NCI-H2081 treated with DMSO at 0.1 percent for 48 hours (cell line): ENCODE data around the gene FARS2.

Experiments
- DNase-seq: peaks from one replicate; lab custom pipeline; 2025; lab: John Stamatoyannopoulos, UW

Gene FARS2

DNA sequence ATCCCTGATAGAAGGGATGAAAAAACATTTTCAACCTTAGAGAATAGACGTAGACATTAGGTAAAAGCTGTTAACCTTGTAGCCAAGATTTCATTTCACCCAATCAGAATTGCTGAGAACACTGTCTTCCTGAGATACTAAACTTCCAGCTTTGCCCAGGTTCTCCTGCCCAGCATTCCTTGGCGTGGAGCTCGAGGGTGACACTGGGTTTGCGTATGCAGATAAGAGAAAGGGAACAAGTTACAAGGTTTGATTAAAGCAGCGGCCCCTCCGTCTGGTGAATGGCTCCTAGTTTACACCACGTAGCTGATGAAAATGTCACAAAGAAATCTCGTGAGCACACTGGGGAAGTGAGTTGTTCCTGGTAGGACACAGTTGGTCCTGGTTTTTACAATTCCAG is 247.8 kb downstream of the FARS2 start:
- DNase-seq = no peak

DNA sequence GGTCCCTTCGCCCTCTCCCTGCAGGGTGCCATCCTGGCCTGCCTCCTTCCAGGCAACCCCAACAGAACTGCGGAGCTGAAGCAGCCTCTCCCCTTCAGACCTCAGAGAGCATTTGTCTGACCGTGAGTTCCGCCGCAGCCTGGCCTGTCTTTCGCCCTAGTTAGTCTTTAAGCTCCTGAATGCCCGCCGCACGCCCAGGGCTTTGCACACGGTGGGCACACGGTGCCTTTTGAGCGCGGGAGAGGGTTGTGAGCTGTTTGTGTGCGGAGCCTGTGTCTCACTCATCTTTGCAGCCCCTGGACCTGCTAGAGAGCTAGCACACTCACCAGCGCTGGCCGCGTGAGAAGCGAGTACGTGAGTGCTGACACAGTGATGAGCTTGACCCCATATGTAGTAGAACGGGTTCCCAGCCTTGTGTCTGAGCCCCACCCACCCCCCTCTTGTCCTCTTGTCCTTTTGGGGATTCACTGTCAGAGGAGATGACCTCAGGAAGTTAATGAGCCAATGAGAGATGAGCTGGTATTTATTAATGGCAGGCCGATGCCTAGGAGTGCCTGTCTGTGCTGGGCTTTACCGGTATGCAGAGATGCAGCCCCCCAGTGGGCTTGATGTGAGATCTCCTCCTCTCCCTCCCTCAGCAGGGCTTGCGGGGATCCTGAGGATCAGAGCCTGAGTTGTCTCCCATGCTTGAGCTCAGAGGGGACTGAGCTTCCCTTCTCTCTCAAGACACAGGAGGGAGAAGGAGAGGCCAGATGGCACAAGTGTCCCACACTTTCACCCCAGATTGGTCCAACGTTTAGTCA is 249.2 kb downstream of the FARS2 start:
- DNase-seq = no peak

DNA sequence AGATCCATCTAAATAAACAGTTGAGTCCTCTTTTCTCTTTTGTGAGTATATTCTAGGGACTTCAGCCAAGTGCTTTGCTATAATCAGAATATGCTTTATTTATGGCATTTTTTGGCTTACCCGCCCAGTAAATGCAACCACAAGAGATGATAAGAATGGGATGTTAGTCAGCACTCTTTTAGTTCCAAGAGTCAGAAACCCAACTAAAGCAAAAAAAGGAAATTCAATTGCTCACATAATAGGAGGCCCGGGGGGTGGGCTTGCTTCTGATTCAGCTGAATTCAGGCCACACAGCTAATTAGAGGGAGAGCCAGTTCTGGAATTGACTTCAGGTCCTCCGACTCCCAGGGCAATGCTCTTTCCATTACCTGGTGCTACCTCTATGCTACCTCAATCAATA is 250.6 kb downstream of the FARS2 start:
- no peak for DNase-seq

DNA sequence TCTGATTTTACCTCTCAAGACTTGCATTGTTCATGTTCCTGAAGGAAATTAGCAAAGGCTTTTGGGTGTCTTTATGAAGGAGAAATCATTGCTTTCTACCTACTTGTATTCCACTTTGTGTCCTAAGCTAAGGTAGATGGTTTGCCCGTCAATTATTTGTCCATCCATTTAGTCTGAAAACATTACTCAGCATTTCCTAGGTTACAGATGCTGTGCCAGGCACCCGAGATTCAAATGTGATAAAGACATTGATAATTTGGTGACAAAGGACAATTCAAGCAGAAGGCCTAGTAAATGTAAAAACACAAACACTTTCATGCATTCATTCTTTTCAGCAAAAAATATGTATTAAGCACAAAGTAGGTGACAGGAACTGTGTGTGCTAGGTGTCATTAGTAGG is 251.1 kb downstream of the FARS2 start:
- DNase-seq = no peak

DNA sequence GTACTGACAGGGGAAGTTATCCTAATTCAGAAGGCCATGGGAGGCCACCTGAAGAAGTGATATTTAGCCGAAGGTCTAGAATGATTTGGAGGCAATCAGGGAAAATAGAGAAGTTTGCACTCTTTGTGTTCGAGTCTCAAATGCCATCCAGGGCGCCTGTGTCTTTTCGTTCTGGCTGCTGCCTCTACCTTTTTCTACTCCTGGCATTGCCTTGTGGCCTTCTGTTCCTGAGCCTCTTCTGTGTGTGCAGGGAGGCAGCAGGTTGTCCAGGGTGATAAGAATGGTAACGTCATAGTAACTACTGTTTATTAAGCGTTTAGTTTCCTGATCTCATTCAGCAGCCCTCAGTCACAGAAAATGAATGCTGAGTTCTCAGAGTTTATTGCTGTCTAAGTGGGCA is 252.1 kb downstream of the FARS2 start:
- DNase-seq = no peak

DNA sequence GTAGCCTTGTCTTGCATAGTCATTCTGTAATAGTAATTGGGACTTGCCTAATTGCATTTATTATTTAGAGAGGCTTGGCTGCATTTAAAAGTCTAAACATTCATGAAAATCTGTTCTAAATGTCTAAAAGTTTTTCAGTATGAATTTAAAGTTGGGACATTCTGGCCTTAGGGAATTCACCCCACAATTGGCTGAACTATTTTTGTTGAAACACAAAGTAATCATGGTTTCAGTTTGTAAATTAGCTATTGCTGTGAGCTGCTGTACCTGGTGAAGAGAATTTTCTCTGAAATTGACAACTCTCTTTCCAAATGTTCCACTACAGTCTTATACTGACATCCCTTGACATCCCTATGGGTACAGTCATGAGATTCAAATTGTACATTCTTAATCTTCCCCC is 253.0 kb downstream of the FARS2 start:
- no peak for DNase-seq

DNA sequence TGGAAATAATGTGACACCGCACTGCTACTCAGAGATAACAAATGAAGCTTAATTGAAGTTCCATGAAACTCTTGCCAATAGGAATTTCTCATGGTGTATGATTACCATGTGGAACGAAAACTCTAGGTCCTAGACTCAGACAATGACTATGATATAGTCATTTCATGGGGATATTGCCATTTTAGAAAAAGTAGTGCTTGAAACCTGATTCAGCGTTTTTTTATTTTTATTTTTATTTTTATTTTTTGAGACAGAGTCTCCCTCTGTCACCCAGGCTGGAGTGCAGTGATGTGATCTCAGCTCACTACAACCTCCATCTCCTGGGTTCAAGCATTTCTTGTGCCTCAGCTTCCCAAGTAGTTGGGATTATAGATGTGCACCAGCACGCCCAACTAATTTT is 253.9 kb downstream of the FARS2 start:
- DNase-seq = no peak

DNA sequence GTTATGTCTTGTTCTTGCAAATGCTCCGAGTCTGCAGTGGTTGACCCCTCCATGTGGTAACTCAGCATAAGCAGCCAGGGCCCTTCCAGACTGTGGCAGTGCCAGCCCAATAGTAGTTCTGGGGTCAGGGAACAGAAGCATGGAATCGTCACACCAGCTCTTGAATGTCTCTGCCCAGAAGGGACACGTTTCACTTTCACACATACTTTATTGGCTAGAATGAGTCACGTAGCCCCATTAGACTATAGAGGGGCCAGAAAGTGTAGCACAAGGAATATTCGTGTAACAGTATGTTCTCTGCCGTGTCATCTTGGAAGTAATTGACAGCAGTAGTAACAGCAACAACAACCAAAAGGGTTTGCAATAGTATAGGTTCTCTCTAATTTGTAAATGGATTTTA is 254.7 kb downstream of the FARS2 start:
- DNase-seq = no peak

DNA sequence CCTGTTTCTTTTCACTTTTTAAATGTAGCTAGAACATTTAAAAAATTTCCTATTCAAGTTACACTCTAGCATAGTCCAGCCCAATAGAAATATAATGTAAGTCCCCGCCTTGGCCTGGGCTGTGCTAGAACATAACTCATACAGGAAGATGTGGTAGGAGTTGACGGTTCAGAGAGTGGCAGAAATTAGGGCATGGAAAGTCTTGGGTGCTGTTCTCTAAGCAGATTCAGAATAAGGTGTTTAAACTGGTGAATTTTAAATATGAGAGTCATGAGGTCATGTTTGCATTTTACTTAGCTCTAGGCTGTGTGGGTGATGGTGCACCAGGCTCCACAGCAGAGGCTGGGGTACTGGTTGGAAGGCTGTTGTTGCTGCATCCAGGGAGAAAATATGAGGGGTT is 256.5 kb downstream of the FARS2 start:
- DNase-seq = no peak

DNA sequence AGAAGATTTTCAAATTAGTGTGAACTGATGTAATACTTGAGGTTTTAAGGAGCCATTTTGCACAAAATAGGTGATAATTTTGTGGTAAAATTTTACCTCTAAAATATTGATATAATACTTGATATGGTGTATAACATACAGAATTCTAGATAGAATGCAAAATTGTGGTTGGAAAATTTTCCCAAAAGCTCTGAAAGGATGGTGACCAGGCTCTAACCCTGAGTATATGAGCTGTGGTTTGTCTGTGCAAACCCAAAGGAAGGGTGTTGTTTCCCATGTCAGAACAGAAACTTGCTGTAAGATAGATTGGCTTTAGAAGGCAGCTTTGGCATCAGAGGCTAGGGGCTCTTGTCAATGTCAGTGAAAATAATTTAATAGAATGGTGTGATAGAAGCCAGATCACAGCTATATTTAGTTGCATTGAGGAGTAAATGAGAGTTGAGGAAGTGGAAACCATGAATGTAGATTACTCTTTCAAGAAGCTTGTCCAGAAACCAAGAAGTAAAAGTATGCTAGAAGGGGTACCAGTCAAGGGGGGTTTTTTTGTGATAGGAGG is 257.7 kb downstream of the FARS2 start:
- DNase-seq = no peak

DNA sequence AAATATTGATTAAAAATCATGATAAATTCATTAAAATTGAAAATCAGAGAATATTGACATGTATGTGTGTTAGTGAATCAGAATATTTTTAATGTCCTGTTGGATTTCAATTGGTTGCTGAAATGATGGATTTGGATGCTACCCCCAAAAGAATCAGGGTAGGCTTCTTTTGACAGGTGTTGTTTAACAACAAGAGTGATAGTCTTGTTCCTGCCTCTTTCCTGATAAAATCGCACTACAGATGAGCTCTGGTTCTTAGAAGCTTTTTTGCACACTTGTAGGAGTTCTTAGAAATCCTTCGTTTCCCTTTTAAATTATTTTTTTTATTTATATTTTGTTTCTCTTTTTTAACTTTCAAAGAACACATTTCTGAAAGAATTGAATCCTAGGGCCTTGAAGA is 259.5 kb downstream of the FARS2 start:
- no peak for DNase-seq

DNA sequence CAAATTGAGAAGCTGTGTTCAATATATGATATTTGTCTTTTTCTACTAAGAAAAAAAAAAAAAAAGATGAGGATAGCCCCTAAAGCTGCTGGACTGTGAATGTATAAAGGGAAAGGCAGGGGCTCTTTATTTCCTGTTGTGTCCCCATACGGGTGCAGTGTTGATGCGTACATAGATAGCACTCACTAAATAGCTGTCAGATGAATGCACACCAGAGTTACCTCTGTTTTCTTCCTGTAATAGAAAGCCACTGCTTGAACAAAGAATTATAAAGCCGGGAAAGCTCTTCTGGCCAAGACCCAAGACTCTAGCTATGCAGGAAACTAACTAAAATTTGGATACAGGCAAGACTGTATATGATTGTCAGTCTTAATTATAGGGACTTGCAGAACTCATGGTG is 260.0 kb downstream of the FARS2 start:
- DNase-seq = no peak

DNA sequence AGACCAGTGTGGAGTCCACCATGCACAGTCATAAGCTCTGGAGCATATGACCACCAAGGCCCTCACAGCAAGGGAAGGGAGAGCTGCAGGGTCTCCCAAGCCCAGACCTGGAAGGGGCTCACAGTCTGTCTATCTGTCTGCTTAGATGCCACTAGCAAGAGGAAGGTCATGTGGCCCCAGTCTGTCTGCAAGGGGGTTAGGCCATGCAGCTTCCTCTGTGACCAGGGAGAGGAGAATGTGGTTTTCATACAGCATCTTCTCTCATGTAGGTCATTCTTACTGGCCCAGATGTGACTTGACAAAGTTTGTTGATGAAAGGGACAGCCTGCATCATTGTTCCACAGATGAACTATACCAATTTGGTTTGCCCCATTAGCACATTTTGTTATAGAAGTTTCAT is 260.8 kb downstream of the FARS2 start:
- no peak for DNase-seq

DNA sequence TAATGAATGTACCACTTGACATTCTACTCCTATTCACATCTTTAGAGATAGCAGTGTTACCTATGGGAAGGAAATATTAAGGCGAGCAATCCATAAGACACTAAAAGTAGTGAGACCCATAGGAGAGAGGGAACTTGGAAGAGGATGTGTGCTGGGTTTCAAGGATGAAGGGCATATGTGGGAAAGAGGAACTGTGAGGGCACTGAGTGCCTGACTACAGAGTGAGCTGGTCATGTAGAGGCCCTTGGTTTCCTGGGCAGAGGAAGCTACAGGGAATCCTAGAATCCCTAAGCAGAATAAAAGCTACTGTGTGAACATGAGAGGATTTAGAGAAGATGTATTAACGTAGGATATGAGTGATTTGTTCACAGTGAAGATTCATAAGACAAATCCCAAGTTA is 262.8 kb downstream of the FARS2 start:
- no peak for DNase-seq

DNA sequence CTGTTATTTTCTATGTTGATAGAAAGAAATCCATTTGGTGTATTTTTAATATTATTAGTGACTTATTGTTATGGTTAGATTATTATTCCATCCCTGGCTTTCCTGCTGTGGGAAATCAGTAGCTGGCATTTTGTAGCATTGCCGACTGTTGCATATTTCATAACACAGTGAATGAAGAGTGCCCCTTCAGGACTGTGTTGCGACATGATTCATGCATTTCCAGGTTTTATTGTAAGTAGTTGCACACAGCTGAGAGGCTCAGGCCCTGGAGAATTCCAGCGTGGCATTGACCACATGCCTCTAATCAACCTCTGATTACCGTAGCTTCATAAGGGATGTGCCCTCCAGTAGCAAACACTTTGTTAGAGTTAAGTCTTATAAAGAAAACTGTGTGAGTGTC is 263.9 kb downstream of the FARS2 start:
- no peak for DNase-seq

DNA sequence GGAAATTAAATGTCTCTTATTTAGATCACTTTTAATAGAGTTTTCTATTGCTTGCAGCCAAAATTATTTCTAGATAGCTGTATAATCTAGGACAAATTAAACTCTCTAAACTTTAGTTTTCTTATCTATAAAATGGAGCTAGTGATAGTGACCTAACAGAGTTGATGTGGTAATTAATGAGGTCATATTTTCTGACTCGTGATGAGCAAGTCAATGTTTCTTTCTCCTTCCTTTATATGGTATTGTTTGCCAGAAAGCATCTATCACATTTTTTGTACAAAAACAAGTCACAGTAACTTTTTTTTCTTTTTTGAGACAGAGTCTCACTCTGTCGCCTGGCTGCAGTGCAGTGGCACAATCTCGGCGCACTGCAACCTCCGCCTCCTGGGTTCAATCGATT is 267.7 kb downstream of the FARS2 start:
- DNase-seq = no peak

DNA sequence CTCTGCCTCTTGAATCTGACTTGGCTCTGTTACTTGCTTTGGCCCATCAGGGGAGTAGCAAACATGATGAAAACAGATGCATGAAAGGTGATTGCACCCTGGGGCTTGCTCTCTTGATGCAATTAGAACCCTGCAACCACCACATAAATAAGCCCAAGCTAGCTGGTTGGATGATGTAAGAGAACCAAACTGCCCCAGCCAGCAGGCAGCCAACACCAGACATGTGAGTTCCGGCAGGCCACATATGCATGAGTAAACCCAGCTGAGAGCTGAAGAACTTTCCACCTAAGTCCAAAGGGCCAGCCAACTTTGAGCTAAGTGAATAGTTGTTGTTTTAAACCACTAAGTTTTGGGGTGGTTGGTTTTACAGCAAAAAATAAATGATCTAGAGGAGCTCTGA is 268.4 kb downstream of the FARS2 start:
- DNase-seq = no peak

DNA sequence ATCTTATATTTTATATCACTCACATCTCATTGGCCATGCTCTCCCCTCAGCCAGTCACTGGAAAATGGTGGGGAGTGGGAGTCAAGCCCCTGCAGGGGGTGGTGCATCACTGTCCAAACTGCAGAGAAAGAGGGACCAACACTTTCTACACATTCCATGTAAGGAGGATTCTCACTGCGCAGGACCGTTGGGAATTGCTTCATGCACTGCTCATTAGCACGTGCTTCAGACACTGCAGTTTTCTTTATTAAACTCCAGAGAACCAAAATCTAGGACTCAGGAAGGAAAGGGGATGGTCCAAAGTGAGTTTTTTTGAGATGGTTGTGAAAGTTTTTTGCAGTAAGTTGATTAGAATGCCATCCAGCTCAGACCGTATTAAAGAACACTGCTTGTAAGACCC is 269.8 kb downstream of the FARS2 start:
- DNase-seq = no peak

DNA sequence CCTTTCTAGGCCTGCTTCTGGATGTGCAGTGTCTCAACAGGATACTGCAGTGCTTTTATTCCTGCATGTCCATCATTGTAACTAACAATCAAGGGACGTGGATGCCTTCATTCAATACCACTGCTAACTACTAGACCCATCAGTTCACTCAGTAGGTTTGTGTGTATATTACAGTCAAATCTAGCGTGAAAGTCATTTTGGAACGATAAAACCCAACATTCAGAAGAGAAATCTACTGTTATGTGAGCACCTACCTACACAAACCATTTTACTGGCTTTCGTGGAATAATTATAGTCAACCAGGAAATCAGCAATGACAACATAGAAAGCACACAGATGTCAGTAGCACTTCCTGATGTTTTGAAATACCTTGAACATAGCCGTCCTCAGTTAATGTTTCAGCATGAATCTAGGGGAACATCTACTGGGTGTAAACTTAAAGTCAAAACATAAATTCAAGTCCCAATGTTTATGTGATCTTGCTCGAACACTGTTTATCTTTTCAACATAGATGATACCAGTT is 270.6 kb downstream of the FARS2 start:
- no peak for DNase-seq

DNA sequence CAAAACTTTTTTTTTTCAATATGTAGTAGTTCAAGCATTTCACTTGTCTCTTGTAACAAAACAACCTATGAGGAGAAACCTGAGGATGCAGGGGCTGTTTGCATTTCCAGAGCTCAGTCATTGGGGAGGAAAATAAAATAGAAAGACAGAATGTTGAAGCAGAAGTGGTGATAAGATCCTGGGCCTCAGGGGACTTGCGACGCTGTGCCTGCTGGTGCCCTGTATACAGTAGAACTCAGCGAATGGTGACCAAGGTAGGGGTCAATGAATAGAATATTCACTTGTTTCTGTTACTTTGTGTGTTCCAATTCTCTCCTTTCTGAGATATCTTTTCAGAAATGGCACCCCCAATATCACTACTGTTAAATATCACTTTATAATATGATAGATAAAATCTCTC is 271.6 kb downstream of the FARS2 start:
- DNase-seq = no peak

DNA sequence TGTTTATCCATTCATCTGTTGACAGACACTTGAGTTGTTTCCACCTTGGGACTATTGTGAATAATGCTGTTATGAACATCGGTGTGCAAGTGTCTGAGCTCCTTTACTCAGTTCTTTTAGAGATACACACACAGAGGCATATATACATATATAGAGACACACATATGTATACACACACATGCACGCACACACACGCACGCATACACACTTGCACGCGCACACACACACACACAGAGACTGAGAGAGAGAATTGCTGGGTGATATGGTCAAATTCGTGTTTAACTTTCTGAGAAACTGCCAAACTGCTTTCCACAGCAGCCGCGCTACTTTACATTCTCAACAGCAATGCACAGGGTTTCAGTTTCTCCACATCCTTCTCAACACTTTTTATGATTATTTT is 273.3 kb downstream of the FARS2 start:
- no peak for DNase-seq

DNA sequence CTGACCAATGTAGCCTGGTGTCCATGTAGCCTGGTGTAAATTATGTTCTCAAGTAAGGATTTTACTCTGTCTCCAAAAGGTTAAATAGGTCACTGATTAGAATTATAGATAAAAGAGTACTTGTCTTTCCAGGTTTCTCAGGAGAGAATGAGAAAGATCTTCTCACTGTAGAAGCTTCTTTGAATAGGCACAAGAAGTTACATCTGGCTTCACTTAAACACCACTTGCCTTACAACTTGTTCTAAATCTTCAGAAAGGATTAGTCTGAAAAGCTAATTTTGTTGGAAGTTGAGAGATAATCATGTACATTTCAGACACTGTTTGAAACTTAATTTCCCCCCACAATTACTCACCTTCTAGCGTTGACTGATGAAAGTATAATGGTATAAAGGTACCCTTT is 275.3 kb downstream of the FARS2 start:
- DNase-seq = no peak

DNA sequence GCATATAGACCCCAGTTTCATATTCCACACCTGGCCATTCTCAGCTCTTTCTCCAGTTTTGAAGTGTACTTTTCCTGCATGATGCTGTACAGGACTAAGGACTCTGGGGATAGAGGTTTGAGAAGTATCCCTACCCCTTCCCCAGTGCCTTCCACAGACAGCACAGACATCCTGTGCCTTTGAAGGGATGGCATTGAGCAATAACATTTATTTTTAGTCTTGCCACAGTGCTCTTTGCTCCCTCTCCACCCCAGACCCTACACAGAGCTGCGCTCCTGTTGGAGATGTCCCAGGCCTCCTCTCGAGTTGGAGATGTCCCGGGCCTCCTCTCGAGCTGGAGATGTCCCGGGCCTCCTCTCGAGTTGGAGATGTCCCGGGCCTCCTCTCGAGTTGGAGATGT is 275.8 kb downstream of the FARS2 start:
- DNase-seq = no peak

DNA sequence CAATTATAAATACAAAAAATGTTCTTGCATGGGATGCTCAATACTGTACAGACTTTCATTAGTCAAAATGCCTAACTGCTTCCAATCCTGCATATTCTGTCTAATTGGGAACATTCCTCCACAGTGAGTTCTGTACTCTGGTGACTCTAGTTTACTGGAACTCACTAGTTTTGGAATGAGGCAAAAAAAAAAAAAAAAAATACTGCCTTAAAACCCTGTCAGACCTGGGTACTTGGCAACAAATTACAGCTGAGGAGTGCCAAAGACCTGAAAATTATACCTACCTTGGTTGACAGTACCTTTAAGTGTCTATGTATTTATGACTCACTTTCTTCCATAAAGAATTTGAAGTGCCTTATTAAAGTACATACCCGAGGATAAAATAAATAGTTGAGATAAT is 276.7 kb downstream of the FARS2 start:
- no peak for DNase-seq
